HG02588 (cell line): ENCODE data around the gene HPD.
"Not testable (repeated sequence)": the region's sequence is repeated elsewhere in the genome, so short reads cannot be mapped to it uniquely, and the experiment has no call there.

ENCODE experiments used
- ATAC-seq: cut with Tn5 transposase; IDR thresholded peaks from one replicate; pipeline ENCODE4 v1.9.1; 2021; ENCODE audit warnings: mild to moderate bottlenecking, moderate library complexity; ENCODE audit not compliant: unreplicated experiment

HPD gene

DNA sequence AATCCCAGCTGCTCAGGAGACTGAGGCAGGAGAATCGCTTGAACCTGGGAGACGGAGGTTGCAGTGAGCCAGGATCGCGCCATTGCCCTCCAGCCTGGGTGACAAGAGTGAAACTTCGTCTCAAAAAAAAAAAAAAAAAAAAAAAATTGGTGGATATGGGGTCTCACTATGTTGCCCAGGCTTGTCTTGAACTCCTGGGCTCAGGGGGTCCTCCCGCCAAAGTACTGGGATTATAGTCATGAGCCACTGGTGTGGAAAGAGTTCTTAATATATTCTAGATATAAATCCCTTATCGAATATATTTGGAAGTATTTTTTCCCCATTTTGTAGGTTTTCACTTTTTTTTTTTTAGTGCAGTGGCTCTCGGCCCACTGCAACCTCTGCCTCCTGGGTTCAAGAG is 10.6 kb upstream of the HPD start:
- ATAC-seq = not testable (repeated sequence)

DNA sequence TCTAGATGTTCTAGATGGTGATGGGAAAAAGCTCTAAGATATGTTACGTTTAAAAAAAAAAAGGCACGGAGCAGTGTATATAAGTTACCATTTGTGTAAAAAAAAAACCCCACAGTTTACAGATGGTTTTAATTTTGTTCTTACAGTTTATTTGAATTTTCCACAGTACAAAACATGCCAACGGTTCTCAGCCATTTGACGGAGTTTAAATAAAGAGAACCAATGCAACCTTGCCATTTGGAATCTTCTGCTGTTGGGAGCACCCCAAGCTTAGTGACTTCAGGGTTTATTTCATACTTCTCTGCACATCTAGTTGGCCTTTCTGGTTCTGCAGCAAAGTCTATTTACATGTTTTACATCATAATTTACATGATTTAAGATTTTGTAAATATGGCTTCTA is 7.7 kb upstream of the HPD start:
- no peak for ATAC-seq

DNA sequence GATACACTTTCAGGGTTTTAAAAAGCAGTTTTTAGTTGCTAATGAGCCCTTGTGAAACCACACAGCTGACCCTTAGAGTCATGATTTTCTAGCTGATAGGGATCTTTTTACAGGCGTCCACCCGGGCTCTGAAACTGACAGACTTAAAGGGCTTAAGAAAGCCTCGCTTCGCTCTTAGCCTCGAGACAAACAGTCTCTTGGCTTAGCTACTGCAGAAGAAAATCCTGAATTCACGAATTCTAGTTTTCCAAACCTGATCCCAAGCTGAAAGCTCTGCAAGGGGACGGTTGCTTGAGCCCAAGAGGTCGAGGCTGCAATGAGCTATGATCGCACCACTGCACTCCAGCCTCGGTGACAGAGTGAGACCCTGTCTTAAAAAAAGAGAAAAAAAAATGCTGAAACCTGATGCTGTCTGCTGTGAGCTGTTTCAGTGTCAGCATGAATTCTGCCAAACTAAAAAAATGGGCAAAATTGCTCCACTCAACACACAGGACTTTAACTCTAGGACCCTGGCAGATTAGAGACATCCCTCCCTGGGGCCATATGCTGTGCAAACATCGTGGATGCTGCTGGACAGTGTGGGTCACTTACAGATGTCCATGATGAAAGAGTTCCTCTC is 3.1 kb upstream of the HPD start:
- ATAC-seq = no peak

DNA sequence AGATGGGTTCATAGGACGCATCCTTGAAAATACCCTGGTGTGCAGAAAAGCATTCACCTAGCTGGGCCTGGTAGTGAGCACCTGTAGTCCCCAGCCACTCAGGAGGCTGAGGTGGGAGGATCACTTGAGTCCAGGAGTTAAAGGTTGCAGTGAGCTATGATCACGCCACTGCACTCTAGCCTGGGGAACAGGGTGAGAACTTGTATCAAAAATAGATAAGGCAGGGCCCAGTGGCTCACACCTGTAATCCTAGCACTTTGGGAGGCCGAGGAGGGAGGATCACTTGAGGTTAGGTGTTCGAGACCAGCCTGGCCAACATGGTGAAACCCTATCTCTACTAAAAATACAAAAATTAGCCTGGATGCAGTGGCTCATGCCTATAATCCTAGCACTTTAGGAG is 2.0 kb upstream of the HPD start:
- ATAC-seq = not testable (repeated sequence)

DNA sequence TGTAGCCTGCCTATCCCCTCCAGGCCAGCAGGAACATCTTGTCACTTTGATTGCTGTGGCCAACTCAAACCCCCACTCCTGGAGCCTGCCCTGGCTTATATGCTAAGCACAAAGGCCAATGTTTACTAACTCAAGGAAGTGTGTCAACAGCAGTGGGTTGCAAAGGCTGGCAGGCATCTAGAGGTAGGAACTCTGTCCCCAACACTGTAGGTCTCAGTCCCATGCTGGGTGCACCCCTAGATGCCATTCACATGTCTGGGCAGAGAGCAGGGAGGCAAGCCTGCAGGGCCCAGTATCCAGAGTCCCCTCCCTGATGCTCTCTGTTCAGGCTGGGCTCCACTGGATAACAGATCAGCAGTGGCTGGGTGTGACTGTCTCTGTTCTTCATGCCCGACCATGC is 1.6 kb upstream of the HPD start:
- no peak for ATAC-seq

DNA sequence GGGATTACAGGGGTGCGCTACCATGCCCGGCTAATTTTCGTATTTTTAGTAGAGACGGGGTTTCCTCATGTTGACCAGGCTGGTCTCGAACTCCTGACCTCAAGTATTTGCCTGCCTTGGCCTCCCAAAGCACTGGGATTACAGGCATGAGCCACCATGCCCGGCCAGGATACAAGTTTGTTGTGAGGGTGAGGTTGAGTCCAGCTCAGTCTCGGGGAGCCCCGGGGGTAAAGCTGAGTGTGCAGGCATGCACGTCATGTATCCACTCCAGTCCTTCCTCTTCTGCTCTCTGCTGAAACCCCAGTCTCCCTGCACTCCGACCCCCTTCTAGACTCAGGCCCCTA is 369 bp downstream of the HPD start:
- no peak for ATAC-seq

DNA sequence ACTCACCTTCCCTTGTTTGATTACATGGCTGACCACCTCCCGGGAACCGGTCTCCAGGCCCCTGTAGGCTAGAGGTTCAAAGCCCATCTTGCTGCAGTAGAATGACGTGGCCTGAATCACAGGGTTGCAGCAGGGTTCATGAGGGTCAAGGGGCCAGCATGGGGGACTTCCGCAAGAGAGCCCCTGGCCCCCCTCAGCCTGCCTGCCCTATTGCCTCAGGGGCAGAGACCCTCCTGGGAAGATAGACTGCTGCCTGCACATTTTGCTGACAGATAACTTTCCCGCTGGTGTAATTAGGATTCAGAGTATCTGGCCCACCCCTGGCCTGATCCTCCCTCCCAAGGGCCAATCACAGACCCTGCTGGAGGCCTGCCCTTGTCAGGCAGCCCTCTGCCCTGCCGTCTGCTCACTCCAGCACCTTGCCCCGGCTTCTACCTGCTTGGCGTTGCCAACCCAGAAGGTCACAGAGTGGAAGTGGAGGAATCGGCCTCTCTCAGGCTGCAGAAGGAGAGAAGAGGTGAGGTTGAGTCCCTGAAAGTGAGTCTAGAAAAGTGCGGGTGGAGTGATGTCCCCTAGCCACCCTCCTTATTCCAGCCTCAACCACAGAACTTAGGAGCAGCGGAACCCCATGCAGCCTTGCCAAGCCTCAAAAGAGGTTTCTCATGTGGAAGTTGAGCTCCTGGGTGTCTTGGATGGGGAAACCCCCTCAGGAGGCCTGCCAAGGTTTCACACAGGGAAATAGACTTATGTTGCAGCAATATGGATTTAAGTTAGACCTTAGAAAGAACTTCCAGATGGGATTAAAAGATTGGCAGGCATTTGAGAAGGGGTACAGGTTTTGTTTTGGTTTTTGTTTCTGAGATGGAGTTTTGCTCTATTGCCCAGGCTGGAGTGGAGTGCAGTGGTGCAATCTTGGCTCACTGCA is 1.1 kb downstream of the HPD start:
- no peak for ATAC-seq

DNA sequence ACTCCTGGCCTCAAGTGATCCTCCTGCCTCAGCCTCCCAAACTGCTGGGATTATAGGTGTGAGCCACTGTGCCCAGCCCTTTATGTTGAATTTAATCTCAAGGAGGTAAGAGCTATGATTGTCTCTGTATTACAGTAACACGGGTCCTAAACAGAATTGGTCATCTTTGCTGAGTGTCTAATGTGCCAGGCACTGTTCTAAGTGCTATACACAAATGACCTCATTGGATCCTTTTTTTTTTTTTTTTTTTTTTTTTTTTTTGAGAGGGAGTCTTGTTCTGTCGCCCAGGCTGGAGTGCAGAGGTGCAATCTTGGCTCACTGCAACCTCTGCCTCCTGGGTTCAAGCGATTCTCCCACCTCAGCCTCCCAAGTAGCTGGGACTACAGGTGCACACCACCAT is 6.3 kb downstream of the HPD start:
- ATAC-seq = not testable (repeated sequence)

DNA sequence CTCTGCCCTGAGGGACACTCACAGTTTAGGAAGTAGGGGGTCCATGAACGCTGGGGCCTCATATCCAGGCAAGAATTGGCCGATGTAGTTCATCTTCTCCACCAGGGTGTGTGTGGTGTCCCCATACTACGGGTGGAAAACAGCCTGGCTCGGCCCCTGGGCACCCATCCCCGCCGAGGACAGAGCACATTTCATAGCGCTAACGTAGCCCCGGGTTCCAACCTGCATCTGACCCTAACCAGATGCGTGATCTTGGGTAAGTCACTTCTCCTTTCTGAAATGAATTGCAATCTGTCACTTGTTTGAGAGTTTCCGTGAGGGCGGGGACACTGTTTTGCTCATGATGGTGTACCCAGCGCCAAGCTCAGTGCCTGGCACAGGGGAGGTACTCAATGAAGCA is 9.0 kb downstream of the HPD start:
- ATAC-seq = no peak

DNA sequence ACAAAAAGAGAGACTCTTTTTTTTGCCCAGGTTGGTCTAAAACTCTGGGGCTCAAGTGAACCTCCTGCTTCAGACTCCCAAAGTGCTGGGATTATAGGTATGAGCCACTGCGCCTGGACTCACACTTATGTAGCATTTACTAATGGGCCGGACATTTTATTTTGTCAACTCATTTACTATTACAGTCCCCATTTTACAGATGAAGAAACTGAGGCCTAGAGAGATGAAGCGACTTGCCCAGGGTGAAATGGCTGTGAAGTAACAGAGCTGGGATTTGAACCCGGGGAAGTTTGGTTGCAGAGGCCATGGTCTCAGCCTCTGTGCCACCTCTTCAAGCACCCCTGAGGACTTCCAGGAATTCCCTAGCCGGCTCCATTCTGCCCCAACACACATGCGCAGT is 9.4 kb downstream of the HPD start:
- no peak for ATAC-seq

DNA sequence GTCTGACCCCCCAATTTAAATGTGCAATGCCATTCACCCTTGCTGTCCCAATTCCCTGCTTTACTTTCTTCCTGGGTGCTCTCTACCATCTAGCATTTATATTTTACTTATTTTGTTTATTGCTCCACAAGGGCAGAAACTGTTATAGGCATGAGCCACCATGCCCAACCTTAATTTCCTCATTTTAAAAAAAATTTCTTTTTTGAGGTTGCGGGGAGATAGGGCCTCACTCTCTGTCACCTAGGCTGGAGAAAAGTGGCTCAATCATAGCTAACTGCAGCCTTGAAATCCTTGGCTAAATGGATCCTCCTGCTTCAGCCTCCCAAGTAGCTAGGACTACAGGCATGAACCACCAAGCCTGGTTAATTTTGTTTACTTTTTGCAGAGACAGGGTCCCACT is 13.0 kb downstream of the HPD start:
- no peak for ATAC-seq

DNA sequence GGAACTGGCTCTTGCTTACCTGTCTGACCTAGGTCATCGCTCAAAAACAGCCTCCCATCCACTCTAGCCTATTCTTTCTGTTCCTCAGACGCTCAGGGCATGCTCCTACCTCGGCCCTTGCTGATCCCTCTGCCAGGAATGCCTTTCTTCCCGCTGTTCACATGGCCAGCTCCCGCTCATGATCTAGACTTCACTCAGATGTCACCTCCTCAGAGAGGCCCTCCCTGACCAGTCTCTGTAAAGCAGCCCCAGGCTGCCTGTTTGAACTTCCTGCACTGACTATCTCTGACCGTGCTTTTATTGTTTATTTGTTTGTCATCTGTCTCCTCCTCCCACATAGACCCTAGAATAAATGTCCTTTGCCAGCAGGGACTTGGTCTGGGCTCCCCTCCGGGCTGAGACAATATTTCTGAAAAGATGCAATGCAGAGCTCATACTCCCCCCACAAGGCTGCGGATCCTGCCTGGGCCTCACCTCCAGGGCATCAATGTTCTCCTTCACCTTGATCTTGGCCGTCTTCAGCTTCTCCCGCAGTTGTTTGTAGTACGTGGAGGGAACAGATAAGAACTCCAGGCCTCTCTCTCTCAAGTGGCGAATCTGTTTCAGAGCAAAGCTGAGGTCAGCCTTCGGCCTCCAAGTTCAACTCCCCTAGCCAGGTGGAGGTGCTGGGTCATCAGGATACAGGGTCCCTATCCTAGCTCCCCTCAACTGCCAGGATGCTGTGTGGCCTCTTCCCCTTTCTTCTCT is 15.2 kb downstream of the HPD start:
- no peak for ATAC-seq

DNA sequence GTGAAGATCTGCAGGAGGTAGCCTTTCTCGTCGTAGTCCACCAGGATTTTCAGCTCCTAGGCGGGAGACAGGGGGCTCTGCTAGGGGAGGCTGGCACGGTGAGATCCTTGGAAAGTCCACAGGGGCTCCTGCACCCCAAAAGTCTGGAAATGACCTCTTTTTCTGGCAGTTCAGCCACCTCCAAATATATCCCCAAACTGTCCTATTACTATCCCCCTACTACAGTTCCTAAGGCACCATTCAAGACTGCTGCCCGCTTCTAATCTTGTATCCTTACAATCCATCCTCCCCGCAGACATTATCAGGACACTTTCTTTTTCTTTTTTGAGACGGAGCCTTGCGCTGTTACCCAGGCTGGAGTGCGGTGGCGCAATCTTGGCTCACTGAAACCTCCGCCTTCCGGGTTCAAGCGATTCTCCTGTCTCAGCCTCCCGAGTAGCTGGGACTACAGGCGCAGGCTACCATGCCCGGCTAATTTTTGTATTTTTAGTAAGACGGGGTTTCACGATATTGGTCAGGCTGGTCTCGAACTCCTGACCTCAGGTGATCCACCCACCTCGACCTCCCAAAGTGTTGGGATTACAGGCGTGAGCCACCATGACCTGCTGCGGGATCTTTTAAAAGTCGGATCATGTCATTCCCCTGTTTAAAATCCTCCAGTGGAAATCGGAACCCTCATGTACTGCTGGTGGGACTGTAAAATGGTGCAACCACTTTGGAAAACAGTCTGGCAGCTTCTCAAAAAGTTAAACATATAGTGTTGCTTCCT is 18.5 kb downstream of the HPD start:
- no peak for ATAC-seq

DNA sequence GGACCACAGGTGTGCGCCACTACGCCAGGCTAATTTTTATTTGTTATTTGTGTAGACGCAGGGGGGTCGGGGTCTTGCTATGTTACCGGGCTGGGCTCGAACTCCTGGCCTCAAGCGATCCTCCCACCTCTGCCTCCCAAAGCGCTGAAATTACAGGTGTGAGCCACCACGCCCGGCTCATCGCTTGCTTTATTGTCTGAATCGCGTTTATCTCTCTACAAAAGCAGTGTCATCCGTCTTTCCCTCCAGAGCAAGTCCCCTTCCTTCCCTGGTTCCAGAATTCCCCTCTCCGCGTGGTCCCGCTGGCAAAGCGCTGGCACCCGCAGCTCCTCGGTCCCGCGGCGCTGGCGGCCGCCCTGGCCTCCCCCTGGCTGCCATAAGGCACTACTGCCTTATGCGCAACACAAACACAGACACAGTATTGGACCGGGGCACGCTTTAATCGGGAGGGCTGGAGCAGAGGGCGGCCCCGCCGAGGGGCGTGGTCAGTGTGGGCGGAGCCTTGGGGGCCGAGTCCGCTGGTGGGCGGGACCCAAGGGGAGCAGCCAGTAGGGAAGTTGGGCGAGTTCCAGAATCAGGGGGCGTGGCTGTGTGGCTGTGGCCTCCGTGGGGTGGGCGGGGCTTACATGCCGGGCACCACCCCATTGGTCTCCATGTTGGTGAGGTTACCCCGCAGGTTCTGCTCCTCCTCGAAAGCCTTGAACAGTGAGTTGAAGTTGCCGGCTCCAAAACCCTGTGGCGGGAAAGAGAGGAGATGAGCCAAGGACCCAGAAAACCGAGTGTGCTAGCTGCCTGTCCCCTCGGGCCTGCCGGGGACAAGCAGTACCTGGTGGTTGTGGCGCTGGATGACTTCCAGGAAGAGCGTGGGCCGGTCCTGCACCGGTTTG is 19.3 kb downstream of the HPD start:
- peak; percentile 90 for ATAC-seq

DNA sequence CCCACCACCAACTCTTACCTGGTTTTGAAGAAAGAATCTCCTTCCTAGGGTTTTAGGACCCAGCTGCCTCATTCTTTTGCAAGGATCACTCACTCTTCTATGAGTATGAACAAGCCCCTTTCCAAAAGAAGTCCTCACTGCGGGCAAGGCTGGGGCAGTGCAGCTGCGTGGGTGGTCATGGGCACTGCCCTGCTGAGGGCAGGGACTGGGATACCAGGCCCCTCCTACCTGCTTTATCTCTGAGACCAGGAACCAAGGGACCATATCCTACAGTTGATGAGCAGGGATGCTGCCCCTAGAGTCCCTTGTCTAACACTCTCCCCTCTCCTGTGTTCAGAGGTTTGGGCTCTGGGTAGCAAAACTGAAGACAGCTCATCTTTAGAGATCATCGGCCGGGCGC is 20.5 kb downstream of the HPD start:
- no peak for ATAC-seq

DNA sequence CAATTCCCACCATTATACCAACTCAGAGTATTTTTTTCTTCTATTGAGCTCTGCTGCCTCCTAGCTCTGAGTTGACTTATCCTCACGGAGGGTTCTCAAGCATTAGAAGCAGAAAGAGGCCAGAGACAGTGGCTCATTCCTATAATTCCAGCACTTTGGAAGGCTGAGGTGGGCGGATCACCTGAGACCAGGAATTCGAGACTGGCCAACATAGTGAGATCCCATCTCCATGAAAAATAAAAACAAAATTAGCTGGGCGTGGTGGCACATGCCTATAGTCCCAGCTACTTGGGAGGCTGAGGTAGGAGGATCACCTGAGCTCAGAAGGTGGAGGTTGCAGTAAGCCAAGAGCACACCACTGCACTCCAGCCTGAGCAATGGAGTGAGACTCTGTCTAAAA is 21.0 kb downstream of the HPD start:
- ATAC-seq = no peak

DNA sequence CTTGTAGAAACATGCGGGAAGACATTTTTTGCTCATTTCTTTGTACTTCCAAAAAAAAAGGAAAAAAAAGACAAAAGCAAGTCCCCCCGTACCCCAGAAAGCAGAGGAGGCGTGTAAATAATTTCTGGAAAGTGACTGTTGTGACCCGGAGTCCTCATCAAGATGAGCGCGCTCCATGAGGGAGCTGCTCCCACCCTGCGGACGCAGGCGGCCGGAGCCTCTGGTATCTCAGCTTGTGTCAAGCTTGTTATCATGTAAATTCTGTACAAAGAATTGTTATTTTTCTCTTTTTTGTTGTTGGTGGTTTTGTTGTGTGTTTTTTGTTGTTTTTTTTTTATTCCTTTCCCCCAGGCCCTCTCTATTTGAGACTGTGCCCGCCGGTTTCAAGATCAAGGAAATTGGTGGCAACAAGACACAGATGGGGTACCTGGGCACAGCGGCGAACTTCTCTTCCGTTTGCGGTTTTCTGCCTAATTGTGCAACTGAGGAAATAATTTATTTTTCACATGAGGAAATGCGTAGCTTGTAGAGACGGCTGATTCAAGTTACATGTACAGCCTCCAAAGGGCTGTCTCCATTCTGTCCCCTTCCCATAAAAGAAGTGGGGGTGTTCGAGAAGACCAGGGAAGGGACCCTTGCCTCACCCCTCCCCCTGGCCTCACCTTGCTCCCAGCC is 27.0 kb downstream of the HPD start:
- no peak for ATAC-seq

DNA sequence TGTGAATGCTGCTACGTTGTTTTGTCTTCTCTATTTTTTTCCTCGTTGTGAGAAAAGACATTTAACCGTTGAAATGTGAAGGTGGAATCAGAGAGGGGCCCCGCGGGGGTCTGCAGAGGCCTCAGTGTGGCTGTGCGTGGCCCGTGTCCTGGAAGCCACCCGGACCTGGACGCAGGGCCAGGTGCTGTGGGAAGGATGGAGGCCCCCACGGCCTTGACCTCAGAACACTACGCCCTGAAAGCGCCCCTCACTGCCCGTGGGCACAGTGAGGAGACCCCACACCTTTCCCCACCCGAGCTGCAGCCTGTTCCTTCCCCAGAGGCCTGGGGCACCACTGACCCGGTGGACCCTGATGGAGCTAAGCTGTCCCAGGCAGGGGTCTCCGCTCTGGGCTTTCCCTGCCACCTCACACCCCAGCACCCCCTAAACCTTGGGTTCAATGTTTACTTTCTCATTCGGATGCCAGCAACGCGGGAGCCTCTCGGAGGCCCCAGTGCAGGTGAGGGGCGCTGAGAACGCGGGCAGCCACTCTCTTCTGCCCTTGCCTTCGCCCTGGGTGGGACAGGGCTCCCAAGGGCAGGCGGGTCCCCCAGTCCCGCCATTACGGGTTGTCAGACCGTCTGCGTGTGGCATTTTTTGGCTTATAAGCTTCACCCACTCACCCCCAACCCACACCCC is 27.9 kb downstream of the HPD start:
- no peak for ATAC-seq

DNA sequence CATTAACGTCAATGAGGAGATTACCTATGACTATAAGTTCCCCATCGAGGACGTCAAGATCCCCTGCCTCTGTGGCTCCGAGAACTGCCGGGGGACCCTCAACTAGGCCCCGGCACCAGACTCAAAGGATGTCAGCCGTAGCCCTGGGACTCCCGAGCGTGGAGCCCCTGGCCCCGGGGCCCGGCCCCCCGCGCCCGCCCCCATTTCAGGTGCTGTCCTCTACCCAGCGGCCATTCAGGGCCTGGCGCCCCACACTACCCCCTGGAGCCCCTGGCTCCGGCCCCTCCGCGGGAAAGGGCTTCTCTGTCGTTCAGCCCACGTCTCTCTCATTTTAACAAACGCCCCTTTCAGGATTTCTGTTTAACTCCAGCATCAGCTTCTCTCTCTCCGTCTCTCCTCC is 28.5 kb downstream of the HPD start:
- ATAC-seq = no peak
